ENCODE measurements around the gene MAPK1IP1L. TPM values are rescaled to one million over a fixed set of nuclear protein-coding genes. Genes with fewer than 3 reads are reported as not detected.
A peak's percentile ranks its signal among the peaks of the same experiment; 100 is the strongest.
"Not testable (repeated sequence)": the region's sequence is repeated elsewhere in the genome, so short reads cannot be mapped to it uniquely, and the experiment has no call there.

MAPK1IP1L gene
- total RNA-seq, 1 experiment from 2014 or later, result 74.8 TPM

DNA sequence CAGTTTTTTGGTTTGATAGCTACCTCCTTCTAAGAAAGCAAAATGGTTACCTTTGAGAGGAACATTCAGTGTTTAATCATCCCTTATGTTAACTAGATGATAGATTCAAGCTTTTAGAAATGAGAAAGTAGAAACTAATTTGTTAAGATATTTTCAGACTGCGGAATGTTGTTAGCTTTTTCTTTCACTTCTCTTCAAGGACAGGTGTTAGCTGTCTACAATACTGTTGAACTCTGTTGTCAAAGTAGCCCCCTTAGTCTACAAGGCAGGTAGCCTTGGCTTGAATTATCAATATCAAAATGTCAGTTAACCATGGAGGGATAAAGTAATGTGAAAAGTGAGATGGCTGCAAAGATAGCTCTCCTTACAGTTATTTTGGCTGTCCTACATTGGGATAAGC is 14.8 kb downstream of the MAPK1IP1L start:
- Histone ChIP-seq H3K4me1 (replicated peaks) (peaks cover 20% of the 10 kb centered on the region), H3K9me3 (replicated peaks) (no peaks in the 10 kb centered on the region), H3K27ac (no peak overlapping the region), H3K27me3 (replicated peaks) (no peaks in the 10 kb centered on the region), H3K4me3 (no peak overlapping the region), H3K36me3 (peaks cover 58% of the 10 kb centered on the region)
- no peak for DNase-seq (ENCODE audit: low read depth in 1 of 2, low spot score in 2 of 2)

DNA sequence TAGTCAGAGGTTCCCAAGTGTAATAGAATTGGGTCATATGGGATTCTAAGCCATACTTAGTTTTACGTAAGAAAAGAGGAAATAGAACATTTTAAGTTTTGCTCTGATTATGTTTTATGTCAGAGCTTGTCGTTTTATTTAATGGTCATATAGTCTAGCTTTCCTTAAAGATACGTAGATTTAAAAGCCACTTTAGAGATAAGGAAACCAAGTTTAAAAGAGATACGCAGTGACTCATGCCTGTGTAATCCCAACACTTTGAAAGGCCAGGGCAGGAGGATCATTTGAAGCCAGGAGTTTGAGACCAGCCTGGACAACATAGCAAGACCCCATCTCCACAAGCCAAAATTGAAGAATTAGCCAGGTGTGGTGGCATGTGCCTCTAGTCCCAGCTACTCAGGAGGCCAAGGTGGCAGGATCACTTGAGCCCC is 19.5 kb downstream of the MAPK1IP1L start:
- no peaks in the 10 kb centered on the region for H3K9me3 ChIP-seq (replicated peaks)
- H3K27ac ChIP-seq, result peak overlapping the region; percentile 40; the same call in 1 of the 2 replicates
- DNase-seq (ENCODE audit: low read depth in 1 of 2, low spot score in 2 of 2), result peak in 1 of 2 experiments; percentile 30
- H3K27me3 ChIP-seq (replicated peaks), result no peaks in the 10 kb centered on the region
- H3K4me1 ChIP-seq (replicated peaks), result peaks cover 27% of the 10 kb centered on the region
- H3K36me3 ChIP-seq, result peaks cover 14% of the 10 kb centered on the region
- H3K4me3 ChIP-seq, result no peak overlapping the region

DNA sequence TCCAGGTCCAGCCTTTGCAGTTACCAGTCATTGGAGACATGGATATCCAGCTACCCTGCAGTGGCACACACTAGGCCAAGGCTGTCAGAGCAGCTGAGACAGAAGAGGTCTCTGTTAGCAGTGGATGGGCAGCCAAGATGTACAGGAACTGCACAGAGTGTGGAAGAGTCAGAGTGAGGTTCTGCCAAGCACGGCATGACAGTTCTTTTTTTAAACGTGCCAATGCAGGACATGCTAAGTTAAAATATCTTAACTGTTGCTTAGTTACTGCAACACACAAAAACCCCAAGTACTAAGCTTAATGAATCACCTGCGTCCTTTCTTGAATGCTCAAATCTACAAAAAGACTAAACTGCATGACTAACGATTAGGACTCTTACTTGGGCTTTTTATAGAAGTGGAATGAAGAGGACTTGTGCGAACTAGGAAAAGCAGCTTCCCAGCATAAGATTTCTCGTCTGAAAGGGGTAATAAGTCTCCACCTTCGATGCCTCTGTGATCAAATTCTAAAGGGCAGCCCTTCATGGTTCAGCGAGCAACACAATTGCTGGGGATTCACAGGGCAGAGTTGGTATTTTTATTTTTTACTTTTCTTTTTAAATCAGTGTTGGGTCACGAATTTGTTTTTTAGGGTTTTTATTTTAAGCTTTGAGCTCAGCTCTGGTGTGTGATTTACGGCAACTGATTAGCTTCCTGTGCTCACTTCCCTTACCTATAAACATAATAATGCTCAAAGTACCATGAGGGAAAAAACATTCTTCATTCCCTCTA is 20.6 kb downstream of the MAPK1IP1L start:
- no peak overlapping the region for H3K4me3 ChIP-seq
- H3K27me3 ChIP-seq (replicated peaks), result no peaks in the 10 kb centered on the region
- H3K27ac ChIP-seq, result peak overlapping the region; percentile 40
- peaks cover 8% of the 10 kb centered on the region for H3K36me3 ChIP-seq
- DNase-seq (ENCODE audit: low read depth in 1 of 2, low spot score in 2 of 2), result peak in 1 of 2 experiments; percentile 50
- no peaks in the 10 kb centered on the region for H3K9me3 ChIP-seq (replicated peaks)
- peaks cover 27% of the 10 kb centered on the region for H3K4me1 ChIP-seq (replicated peaks)

DNA sequence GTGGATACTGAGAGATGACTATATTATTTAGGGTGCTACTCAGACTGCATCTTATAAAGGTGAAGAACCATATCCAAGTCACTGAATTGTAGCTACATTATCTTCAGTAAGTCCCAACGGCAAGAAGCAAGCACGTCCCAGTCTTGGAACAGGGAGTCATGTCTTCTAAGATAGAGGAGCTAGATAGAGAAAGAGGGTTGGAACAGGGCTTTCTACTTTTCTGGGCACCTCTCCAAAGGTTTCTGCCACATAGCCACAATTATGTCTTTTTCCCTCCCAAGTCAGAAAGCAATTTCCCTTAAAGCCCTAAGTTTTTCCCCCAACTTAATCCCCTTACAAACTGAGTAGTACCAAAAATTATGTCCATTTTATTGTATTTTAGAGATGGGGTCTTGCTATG is 22.4 kb downstream of the MAPK1IP1L start:
- Histone ChIP-seq H3K36me3 (no peaks in the 10 kb centered on the region), H3K4me1 (replicated peaks) (peaks cover 27% of the 10 kb centered on the region), H3K4me3 (no peak overlapping the region), H3K9me3 (replicated peaks) (no peaks in the 10 kb centered on the region), H3K27ac (no peak overlapping the region), H3K27me3 (replicated peaks) (no peaks in the 10 kb centered on the region)
- DNase-seq (ENCODE audit: low read depth in 1 of 2, low spot score in 2 of 2), result no peak

DNA sequence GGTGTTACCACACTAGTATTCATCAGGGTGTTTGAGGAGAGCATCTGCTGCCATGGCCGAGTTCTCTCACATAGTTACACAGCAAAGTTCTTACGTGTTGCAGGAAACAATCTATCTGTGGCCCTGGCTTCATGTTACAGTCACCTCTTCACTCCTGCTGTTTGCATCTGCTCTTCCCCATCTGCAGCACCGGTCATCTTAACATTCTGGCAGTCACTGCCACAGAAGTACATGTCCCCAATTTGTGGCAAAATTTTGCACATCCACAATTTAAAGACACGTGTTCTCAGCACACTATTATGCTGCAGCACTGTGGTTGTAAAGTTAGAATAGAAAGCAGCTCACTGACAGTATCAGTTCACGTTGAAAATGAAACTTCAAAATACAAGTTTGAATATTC is 23.2 kb downstream of the MAPK1IP1L start:
- no peaks in the 10 kb centered on the region for H3K9me3 ChIP-seq (replicated peaks)
- peaks cover 27% of the 10 kb centered on the region for H3K4me1 ChIP-seq (replicated peaks)
- H3K27ac ChIP-seq, result no peak overlapping the region
- no peaks in the 10 kb centered on the region for H3K27me3 ChIP-seq (replicated peaks)
- H3K36me3 ChIP-seq, result no peaks in the 10 kb centered on the region
- no peak overlapping the region for H3K4me3 ChIP-seq
- DNase-seq (ENCODE audit: low read depth in 1 of 2, low spot score in 2 of 2), result no peak

DNA sequence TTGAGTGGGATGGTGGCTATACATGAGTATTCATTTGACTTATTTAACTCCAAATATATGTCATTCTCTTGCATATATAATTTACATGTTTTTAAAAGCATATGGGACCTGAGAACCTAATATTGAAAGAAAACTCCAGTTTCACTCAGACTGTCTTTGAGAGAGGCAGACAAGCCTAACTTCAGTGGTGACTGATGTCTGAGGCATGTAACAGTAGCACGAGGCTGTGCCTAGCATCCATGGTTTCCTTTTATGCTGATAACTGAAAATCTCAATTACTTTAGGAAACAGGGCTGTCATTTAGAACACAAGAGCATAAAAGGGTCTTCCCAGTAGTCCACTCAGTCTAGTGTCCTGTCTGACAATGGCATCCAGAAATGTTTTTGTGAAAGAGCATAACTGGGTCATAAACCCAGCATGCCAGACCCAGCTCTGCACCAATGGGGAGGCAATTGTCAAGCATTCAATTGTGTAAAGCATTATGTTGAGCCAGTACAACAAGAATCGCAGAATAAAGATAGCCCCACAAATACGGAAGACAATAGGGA is 24.3 kb downstream of the MAPK1IP1L start:
- H3K4me1 ChIP-seq (replicated peaks), result peaks cover 22% of the 10 kb centered on the region
- no peak for DNase-seq (ENCODE audit: low read depth in 1 of 2, low spot score in 2 of 2)
- no peak overlapping the region for H3K4me3 ChIP-seq
- no peak overlapping the region for H3K27ac ChIP-seq
- H3K9me3 ChIP-seq (replicated peaks), result no peaks in the 10 kb centered on the region
- H3K36me3 ChIP-seq, result no peaks in the 10 kb centered on the region
- no peaks in the 10 kb centered on the region for H3K27me3 ChIP-seq (replicated peaks)

DNA sequence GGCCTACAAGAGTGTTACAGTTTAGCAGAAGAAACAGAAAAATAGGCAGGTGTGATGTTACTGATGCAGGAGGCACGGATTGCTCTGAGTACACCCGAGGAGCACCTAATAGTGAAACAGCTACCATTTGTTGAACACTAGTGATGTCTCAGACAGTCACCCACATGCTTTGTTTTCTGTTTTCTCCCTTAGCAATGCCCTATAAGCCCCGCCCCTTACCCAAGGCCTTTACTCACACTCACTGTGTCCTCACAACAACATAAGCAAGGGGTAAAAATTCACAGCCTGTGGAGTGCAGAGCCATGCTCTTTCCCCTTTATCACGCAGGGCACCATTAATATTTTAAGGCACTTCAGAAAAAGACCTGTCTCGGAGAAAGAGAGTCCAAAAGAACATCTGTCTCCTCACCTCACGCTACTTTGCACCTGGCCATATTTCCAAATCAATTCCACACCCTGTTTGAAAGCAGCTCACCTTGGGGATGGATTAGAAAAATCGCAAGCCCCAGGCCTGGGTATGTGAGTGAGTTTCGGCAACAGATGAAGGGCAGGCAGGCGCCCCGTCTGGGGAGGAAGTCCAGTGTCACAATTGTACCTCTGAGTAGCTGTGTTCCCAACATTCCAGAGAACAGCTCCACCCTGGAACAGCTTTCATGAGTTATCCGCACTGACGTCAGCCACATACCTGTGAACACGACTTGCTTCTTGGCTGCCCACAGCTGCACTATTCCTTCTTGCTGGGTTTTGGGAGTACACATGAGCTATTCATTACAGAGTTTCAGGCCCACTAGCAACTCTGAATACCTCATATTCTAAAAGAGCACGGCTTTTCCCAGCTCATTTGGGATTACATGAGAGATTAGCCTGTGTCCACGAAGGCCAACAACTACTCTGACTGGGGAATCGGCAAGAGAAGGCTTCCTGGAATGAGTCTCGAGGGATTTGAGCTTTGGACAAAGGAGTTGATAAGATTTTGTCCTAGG is 26.0 kb downstream of the MAPK1IP1L start:
- Histone ChIP-seq H3K4me3 (no peak overlapping the region), H3K27ac (no peak overlapping the region), H3K4me1 (replicated peaks) (peaks cover 6% of the 10 kb centered on the region), H3K27me3 (replicated peaks) (no peaks in the 10 kb centered on the region), H3K36me3 (no peaks in the 10 kb centered on the region), H3K9me3 (replicated peaks) (no peaks in the 10 kb centered on the region)
- no peak for DNase-seq (ENCODE audit: low read depth in 1 of 2, low spot score in 2 of 2)

DNA sequence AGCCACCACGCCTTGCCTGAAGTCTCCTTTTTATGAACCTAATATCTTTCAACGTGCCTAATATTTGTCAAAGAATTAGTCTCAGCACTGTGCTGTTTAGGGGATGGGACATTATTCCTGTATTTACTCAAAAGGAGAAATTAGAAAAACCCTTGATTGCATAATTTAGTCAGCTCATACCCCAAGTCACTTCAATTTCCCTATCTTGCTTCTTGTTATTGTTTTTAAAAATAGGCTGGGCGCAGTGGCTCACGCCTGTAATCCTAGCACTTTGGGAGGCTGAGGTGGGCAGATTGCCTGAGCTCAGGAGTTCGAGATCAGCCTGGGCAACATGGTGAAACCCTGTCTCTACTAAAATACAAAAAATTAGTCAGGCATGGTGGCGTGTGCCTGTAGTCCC is 28.5 kb downstream of the MAPK1IP1L start:
- not testable (repeated sequence) for H3K4me1 ChIP-seq (replicated peaks); H3K4me3 ChIP-seq; H3K27me3 ChIP-seq (replicated peaks); H3K9me3 ChIP-seq (replicated peaks); H3K27ac ChIP-seq; DNase-seq (ENCODE audit: low read depth in 1 of 2, low spot score in 2 of 2); H3K36me3 ChIP-seq

DNA sequence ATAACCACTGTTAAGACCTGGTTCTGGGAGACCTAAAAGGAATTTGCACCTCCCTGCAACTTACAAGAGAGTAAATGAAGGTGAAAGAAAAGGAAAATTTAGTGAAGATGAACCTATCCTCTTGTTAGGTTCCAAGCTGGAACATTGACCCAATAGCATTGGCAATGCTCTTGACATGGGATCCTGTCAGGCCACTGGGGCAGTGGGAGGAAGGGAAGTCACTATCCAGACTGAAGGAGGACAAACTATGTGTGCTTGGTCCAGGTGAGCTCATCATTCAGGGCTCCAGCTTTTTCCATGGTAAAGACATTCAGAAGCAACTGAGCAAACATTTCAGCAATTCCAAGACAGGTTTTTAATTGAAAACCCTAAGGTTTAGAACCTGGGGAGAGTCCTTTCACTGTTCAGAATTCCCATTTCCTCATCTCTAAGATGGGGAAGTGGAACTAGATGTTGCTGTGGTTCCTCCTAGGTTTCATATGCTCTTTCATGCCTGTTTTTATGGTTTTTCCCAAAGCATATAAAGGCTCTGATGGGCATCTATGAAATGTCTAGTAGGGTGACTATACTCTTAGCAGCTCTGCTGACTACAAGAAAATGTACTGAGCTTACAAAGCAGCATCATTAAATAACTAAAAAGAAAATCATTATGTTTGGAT is 33.1 kb downstream of the MAPK1IP1L start:
- Histone ChIP-seq H3K27ac (no peak overlapping the region), H3K4me3 (no peak overlapping the region)

DNA sequence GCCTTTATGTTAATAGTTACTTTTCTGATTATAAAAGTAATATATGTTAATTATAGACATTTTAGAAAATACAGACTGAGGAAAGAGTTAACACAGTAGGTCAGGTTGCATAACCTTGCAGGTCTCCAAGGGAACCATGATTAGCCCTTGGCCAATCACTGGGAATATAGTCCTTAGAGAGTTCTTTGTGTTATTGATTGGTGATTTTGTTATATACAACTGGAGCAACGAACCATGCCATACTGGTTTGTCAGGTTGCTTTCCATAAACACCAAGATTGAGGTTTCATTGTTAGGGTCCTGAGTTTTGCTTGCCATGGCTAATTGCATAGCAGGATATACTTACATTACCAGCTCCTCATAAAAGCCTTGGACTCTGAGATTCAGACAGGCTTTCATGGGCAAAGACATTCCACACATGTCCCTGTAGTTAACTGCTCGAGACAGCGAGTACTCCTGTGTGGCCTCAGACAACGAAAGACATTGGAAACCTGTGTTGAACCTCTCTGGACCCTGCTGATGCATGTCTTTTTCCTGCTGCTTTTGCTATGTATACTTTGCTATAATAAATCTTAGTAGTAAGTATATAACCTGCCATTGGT is 33.7 kb downstream of the MAPK1IP1L start:
- Histone ChIP-seq H3K27me3 (replicated peaks) (no peaks in the 10 kb centered on the region), H3K9me3 (replicated peaks) (no peaks in the 10 kb centered on the region), H3K27ac (no peak overlapping the region), H3K4me1 (replicated peaks) (peaks cover 4% of the 10 kb centered on the region), H3K36me3 (no peaks in the 10 kb centered on the region), H3K4me3 (no peak overlapping the region)
- DNase-seq (ENCODE audit: low read depth in 1 of 2, low spot score in 2 of 2), result no peak

More for the DNA sequence above, 33.1 kb downstream of the MAPK1IP1L start:
- Histone ChIP-seq H3K9me3 (replicated peaks) (no peaks in the 10 kb centered on the region), H3K27me3 (replicated peaks) (no peaks in the 10 kb centered on the region), H3K36me3 (no peaks in the 10 kb centered on the region), H3K4me1 (replicated peaks) (peaks cover 4% of the 10 kb centered on the region)
- no peak for DNase-seq (ENCODE audit: low read depth in 1 of 2, low spot score in 2 of 2)

DNA sequence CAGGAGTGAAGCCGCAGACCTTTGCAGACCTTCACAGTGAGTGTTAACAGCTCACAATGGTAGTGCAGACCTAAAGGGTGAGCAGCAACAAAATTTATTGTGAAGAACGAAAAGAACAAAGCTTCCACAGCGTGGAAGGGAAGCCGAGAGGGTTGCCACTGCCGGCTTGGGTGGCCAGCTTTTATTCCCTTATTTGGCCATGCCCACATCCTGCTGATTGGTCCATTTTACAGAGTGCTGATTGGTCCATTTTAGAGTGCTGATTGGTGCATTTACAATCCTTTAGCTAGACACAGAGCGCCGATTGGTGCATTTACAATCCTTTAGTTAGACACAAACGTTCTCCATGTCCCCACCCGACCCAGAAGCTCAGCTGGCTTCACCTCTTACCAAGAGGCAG is 35.5 kb downstream of the MAPK1IP1L start:
- no peak overlapping the region for H3K4me3 ChIP-seq
- no peaks in the 10 kb centered on the region for H3K36me3 ChIP-seq
- no peaks in the 10 kb centered on the region for H3K27me3 ChIP-seq (replicated peaks)
- no peak overlapping the region for H3K27ac ChIP-seq
- no peaks in the 10 kb centered on the region for H3K9me3 ChIP-seq (replicated peaks)
- DNase-seq (ENCODE audit: low read depth in 1 of 2, low spot score in 2 of 2), result no peak
- H3K4me1 ChIP-seq (replicated peaks), result peaks cover 7% of the 10 kb centered on the region

DNA sequence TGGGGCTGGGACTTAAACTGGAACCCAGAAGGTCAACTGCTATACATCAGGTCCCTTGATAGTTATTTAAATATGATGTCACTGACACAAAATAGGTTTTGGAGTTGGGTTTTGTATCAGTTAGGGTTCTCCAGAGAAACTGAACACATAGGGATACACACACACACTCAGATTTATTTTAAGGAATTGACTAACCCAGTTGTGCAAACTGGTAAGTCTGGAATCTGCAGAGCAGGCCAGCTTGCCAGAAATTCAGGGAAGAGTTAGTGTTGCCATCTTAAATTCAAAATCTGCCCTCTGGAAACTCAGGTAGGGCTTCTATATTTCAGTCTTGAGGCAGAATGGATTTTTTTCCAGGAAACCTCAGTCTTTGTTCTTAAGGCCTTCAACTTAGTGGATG is 36.9 kb downstream of the MAPK1IP1L start:
- H3K4me1 ChIP-seq (replicated peaks), result peaks cover 9% of the 10 kb centered on the region

DNA sequence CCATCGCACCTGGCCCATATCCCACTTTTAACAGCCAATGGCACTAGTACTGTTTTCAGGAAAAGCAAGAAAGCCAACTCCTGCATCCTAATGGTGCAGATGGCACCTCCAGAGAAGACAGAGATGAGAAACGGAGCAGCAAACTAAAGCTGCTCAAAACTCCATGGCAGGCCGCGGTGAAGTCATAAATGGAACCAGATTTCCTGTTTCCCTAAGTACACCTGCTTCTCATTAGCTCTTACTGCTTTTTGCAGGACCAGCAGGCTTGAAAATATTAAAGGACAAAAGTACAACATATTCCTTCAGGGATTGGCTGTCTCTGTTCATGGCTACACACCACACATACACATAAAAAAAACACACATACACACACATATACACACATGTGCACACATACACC is 40.9 kb downstream of the MAPK1IP1L start:
- Histone ChIP-seq H3K9me3 (replicated peaks) (no peaks in the 10 kb centered on the region), H3K36me3 (no peaks in the 10 kb centered on the region), H3K4me3 (no peak overlapping the region), H3K4me1 (replicated peaks) (peaks cover 23% of the 10 kb centered on the region), H3K27me3 (replicated peaks) (no peaks in the 10 kb centered on the region), H3K27ac (no peak overlapping the region)
- DNase-seq (ENCODE audit: low read depth in 1 of 2, low spot score in 2 of 2), result no peak

More for the DNA sequence above, 36.9 kb downstream of the MAPK1IP1L start:
- Histone ChIP-seq H3K27me3 (replicated peaks) (no peaks in the 10 kb centered on the region), H3K36me3 (no peaks in the 10 kb centered on the region), H3K9me3 (replicated peaks) (no peaks in the 10 kb centered on the region), H3K27ac (no peak overlapping the region), H3K4me3 (no peak overlapping the region)
- no peak for DNase-seq (ENCODE audit: low read depth in 1 of 2, low spot score in 2 of 2)
